ENCODE measurements around the gene CRNN. TPM values are rescaled to one million over a fixed set of nuclear protein-coding genes. Genes with fewer than 3 reads are reported as not detected.

The CRNN gene
- total and polyA plus RNA-seq, 8 donors, result 0.89 to 209 (median 3.1) TPM; not detected in 5

DNA sequence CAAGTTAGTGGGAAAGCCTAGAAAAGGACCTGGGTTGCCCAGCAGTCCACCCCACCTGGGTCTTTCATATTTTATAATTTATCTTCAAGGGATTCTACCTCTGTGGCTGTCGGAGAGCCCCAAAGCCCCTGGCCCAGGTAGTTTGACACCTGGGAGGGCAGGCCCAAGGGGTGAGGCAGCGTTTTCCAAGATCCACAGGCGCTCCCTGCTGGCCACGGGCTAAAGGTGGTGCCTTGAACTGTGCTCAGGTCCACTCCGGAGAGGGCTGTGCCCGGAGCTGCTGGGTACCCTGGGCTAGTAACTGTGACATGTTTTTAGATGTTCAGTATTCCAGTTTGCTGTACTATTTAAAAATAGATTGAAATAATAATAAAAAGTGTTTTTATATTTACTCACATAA lies 37.2 kb upstream of the CRNN start:
- Histone ChIP-seq H3K36me3 (no peaks in the 10 kb centered on the region), H3K4me3 (no peak overlapping the region), H3K27me3 (no peaks in the 10 kb centered on the region), H3K27ac (no peak overlapping the region), H3K9me3 (no peaks in the 10 kb centered on the region), H3K4me1 (no peaks in the 10 kb centered on the region)
- no peak for TF ChIP-seq POLR2AphosphoS5 (IDR thresholded peaks at IDR 0.05)
- no peak for TF ChIP-seq POLR2A (IDR thresholded peaks at IDR 0.05)
- no peak for TF ChIP-seq CTCF (IDR thresholded peaks at IDR 0.05)
- TF ChIP-seq EP300 (IDR thresholded peaks at IDR 0.05), result no peak
- 47 to 56% (median 55%) methylated on average over 6 of the region's 6 CpGs for WGBS, 5 donors
- DNase-seq, result no peak
- intact Hi-C loops (cut with DNase I; ENCODE audit: low total_unique reads), result no loop called here

GRCh38 chr1:152449661-152450060 lies 35.6 kb upstream of the CRNN start:
- no peaks in the 10 kb centered on the region for H3K27me3 ChIP-seq
- no peaks in the 10 kb centered on the region for H3K9me3 ChIP-seq
- no peak overlapping the region for H3K4me3 ChIP-seq
- WGBS, 5 donors, result 76 to 91% (median 84%) methylated on average over 2 of the region's 2 CpGs
- intact Hi-C loops (cut with DNase I; ENCODE audit: low total_unique reads), result loop anchor here (10.0 kb wide), 1 partner anchor 385 kb away; no protein-coding TSS in a partner anchor
- TF ChIP-seq POLR2AphosphoS5 (IDR thresholded peaks at IDR 0.05) (no peak), POLR2A (IDR thresholded peaks at IDR 0.05) (no peak), EP300 (IDR thresholded peaks at IDR 0.05) (no peak), CTCF (IDR thresholded peaks at IDR 0.05) (no peak)
- H3K4me1 ChIP-seq, result no peaks in the 10 kb centered on the region
- no peak for DNase-seq
- H3K36me3 ChIP-seq, result no peaks in the 10 kb centered on the region
- no peak overlapping the region for H3K27ac ChIP-seq

DNA sequence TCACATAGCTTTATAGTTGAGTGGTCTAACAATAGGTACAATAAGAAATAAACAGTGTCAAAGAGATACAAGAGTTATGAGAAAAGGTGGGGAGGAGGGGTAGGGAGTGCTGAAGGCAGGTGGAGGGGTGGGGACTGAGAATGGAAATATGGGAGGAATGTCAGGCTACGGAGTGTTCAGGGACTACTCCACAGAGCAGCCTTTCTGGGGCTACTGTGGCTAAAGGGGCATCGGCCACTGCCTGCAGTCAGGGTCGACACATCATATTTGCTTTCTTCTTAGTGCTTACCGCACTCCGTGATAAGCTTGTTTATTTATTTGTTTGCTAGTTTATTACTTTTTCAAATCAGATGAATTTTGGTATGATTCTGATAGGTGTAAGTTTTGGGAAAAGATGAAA lies 34.4 kb upstream of the CRNN start:
- no peaks in the 10 kb centered on the region for H3K36me3 ChIP-seq
- H3K4me3 ChIP-seq, result no peak overlapping the region
- no peak for TF ChIP-seq POLR2AphosphoS5 (IDR thresholded peaks at IDR 0.05)
- no peak for TF ChIP-seq CTCF (IDR thresholded peaks at IDR 0.05)
- no peak for TF ChIP-seq POLR2A (IDR thresholded peaks at IDR 0.05)
- TF ChIP-seq EP300 (IDR thresholded peaks at IDR 0.05), result no peak
- no peaks in the 10 kb centered on the region for H3K9me3 ChIP-seq
- H3K27me3 ChIP-seq, result no peaks in the 10 kb centered on the region
- 58 to 70% (median 69%) methylated on average over 5 of the region's 5 CpGs for WGBS, 5 donors
- DNase-seq, result no peak
- H3K27ac ChIP-seq, result no peak overlapping the region
- intact Hi-C loops (cut with DNase I; ENCODE audit: low total_unique reads), result loop anchor here (10.0 kb wide), 1 partner anchor 384 kb away; no protein-coding TSS in a partner anchor
- H3K4me1 ChIP-seq, result no peaks in the 10 kb centered on the region

DNA sequence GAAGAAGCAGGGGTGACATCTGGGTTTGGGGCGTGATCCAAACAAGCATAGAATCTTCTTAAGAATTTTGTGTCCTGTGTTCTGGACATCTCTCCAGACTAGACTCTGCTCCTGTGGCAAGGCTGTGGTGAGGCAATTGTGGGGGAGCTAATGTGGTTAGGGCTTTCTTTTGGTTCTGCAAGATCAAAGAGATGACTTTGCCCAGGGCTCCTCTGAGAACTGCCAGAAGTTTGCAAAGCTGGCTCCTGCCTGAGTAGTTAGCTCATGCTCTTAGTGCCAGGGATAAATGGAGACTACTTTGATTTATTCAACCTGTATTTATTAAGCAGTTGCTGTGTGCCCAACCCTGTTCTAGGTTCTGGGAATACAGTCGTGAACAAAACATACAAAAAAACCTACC lies 34.0 kb upstream of the CRNN start:
- Histone ChIP-seq H3K27ac (no peak overlapping the region), H3K27me3 (no peaks in the 10 kb centered on the region)
- 30 to 59% (median 41%) methylated on average over 2 of the region's 2 CpGs for WGBS, 5 donors

More for the DNA sequence above, 34.0 kb upstream of the CRNN start:
- no peaks in the 10 kb centered on the region for H3K9me3 ChIP-seq
- peaks cover 0 to 3% (median 2%) of the 10 kb centered on the region in 4 donors for H3K4me1 ChIP-seq
- intact Hi-C loops (cut with DNase I; ENCODE audit: low total_unique reads), result loop anchor here (10.0 kb wide), 1 partner anchor 383 kb away; no protein-coding TSS in a partner anchor
- TF ChIP-seq POLR2AphosphoS5 (IDR thresholded peaks at IDR 0.05) (no peak), CTCF (IDR thresholded peaks at IDR 0.05) (no peak), EP300 (IDR thresholded peaks at IDR 0.05) (no peak), POLR2A (IDR thresholded peaks at IDR 0.05) (no peak)
- no peaks in the 10 kb centered on the region for H3K36me3 ChIP-seq
- no peak for DNase-seq
- no peak overlapping the region for H3K4me3 ChIP-seq
